CD4-positive, alpha-beta T cell treated with Interleukin-12 subunit alpha and Interleukin-12 subunit beta, for 1 hour (primary cell): ENCODE data around the gene PCDHB16.

ENCODE experiments used
- DNase-seq: peaks from one replicate; pipeline ENCODE4 v3.0.0-alpha.2; 2020

PCDHB16 gene

DNA sequence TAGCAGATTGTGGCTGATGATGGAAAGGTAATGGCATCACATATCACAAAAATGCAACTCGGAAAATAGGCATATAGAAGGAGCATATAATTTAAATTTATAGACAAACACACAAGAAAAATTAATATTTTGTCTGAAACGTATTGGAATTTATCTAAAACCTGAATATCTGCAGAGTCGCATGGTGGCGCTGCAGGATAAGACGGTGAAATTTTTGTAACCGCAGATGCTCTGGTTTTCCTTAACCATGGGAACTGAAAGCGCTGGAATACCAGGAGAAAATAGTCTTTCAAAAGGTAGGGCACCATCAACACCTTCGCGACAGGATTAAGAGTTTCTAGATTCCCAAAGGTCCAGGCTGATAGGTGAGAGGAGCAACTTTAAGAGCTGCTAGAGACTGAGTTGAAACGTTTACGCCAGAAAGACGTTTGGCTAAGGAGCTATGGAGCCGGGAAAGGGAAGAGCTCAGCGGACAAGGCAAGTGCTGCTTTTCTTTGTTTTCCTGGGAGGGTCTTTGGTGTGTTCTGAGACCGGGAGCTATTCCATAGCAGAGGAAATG is 52.0 kb downstream of the PCDHB16 start:
- no peak for DNase-seq
